Astrocyte of the spinal cord (primary cell): ENCODE measurements around the gene ASCC2.
"Not testable (repeated sequence)": the region's sequence is repeated elsewhere in the genome, so short reads cannot be mapped to it uniquely, and the experiment has no call there.

Experiments used
- DNase-seq: peaks from one replicate; pipeline ENCODE4 v3.0.0; 2011; ENCODE audit warnings: low read depth, low spot score
- H3K4me3 ChIP-seq: 2 replicates; pipeline ENCODE4 v1.5.1; 2011; ENCODE audit warnings: low read depth, mild to moderate bottlenecking, low read length, moderate library complexity
- in situ Hi-C: cut with HindIII; loops from 2 replicates; pipeline ENCODE4 v1.10.0; 2017; ENCODE audit warnings: low sequenced_read_pairs
- TF ChIP-seq, protein P1 (sequence below): IDR thresholded peaks from 2 replicates; pipeline ENCODE4 v1.5.1; 2012; ENCODE audit warnings: low read depth, mild to moderate bottlenecking, low read length, inconsistent platforms

The ASCC2 gene

DNA sequence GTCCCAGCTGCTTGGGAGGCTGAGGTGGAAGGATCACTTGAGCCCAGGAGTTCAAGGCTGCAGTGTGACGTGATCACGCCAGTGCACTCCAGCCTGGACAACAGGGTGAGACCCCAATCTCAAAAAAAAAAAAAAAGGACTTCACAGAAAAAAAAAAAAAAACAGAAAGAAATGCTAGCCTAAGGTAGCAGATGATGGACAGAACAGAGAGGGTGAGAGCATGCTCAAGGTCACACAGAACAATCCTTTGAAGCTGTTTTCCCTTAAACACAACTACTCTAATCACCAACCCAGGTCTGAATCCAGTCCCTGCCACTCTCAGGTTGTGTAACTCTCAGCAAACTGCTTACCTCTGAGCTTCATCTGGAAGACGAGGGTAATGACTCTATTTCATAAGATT is 81.0 kb downstream of the ASCC2 start:
- no peak for DNase-seq
- H3K4me3 ChIP-seq, result no peak overlapping the region
- TF ChIP-seq, protein P1, sequence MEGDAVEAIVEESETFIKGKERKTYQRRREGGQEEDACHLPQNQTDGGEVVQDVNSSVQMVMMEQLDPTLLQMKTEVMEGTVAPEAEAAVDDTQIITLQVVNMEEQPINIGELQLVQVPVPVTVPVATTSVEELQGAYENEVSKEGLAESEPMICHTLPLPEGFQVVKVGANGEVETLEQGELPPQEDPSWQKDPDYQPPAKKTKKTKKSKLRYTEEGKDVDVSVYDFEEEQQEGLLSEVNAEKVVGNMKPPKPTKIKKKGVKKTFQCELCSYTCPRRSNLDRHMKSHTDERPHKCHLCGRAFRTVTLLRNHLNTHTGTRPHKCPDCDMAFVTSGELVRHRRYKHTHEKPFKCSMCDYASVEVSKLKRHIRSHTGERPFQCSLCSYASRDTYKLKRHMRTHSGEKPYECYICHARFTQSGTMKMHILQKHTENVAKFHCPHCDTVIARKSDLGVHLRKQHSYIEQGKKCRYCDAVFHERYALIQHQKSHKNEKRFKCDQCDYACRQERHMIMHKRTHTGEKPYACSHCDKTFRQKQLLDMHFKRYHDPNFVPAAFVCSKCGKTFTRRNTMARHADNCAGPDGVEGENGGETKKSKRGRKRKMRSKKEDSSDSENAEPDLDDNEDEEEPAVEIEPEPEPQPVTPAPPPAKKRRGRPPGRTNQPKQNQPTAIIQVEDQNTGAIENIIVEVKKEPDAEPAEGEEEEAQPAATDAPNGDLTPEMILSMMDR, result no peak
- in situ Hi-C loops, result no loop called here

DNA sequence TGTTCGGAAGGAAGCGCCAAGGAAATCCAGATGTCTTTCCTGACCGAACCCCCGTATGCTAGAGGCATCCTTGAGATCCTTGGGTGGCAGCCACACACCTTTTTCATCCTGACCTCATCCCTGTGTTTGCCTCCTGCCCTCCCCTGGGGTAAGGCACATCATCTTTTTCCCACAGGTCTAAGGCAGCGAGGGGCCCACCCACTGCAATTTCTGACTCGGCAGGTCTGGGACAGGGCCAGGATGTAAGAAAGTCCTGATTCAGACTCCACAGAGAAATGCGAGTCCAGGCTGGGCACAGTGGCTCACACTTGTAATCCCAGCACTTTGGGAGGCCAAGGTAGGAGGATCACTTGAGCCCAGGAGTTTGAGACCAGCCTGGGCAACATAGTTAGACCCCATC is 81.7 kb downstream of the ASCC2 start:
- no peak overlapping the region for H3K4me3 ChIP-seq
- TF ChIP-seq, protein P1, result no peak
- in situ Hi-C loops, result no loop called here
- no peak for DNase-seq

DNA sequence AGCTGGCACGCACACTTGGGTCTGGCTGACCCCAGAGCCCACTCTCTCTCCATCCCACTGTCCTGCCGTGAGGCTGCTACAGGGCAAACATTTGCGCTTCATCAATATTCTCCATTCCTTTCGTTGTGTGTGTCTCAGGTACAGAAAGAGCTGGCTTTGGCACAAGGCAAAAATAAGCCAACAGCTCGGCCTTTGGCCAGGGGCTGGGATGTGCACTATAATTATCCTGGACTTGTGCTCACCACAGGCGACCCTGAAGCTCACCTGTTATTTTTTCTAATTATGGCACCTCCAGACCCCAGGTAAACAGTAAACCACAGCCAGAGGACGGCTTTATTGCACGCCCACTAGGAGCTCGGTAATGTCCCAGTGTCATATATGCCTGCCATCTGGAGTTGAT is 82.2 kb downstream of the ASCC2 start:
- DNase-seq, result no peak
- in situ Hi-C loops, result no loop called here
- no peak overlapping the region for H3K4me3 ChIP-seq
- TF ChIP-seq, protein P1, result no peak

DNA sequence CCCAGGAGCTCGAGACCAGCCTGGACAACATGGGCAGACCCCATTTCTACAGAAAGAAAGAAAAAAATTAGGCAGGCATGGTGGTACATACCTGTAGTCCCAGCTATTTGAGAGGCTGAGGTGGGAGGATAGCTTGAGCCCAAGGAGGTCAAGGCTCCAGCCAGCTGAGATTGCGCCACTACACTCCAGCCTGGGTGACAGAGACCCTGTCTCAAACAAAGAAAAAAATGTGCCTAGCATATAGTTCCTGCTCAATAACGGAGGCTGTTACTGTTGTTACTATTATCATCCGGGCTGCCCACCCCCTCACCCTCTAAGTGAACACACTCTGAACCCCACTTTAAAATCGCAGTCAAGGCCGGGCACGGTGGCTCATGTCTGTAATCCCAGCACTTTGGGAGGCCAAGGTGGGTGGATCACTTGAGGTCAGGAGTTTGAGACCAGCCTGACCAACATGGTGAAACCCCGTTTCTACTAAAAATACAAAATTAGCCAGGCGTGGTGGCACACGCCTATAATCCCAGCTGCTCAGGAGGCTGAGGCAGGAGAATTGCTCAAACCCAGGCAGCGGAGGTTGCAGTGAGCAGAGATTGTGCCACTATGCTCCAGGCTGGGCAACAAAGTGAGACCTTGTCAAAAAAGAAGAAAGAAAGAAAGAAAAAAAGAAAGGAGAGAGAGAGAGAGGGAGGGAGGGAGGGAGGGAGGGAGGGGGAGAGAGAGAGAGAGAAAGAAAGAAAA is 83.2 kb downstream of the ASCC2 start:
- H3K4me3 ChIP-seq, in situ Hi-C loops, DNase-seq: not testable (repeated sequence)

DNA sequence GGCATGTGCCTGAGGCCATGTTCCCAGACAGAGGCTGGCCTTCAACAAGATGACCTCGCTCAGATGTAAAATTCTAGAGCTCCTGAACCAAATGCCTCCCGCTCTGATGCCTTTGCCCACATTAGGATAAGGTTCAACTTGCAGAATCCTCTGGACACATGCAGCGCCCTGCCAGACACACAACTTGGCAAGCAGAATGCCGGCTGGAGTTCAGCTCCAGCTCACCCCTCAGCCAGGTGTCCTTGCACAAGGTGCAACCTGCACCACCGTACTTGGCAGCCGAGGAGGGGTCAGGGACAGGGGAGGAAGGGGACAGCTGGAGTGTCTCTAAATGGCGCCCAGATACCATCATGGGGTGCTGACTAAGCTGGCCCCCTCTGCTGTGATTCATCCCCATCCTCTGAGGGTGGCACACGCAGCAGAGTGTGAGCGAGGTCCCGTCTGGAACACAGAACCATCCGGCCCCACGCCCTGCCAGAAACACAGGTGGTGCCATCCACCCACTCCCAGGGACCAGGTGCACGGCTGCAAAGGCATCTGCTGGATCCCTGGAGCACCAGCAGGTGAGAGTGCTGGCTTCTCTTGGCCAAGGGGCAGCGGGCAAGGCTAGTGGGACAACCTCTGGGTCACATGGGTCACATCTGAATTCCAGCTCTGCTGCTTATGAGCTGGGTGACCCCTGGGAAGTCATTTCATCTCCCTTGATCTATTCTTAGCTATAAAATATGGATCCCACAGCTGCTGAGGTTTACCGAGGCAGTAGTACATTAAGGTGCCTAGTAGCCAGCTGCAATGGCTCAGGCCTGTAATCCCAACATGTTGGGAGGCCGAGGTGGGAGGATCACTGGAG is 84.0 kb downstream of the ASCC2 start:
- TF ChIP-seq, protein P1, result no peak
- H3K4me3 ChIP-seq, result no peak overlapping the region
- in situ Hi-C loops, result no loop called here
- DNase-seq, result no peak

DNA sequence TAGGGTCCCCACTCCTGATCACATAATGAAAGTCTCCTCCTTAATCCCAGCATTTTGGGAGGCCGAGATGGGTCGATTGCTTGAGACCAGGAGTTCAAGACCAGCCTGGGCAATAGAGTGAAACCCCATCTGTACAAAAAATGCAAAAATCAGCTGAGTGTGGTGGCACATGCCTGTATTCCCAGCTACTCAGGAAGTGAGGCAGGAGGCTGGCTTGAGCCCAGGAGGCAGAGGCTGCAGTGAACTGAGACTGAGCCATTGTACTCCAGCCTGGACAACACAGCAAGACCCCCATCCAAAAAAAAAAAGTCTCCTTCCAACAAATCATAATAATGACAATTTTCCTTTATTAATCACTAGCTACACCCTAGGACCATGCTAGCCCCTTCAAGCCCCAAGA is 86.4 kb downstream of the ASCC2 start:
- in situ Hi-C loops, result no loop called here
- TF ChIP-seq, protein P1, result no peak
- DNase-seq, result no peak
- no peak overlapping the region for H3K4me3 ChIP-seq
